ENCODE measurements around the gene QRFP. TPM values are rescaled to one million over a fixed set of nuclear protein-coding genes. Genes with fewer than 3 reads are reported as not detected.

Gene QRFP
- total RNA-seq, 1 experiment from 2014 or later: not detected

DNA sequence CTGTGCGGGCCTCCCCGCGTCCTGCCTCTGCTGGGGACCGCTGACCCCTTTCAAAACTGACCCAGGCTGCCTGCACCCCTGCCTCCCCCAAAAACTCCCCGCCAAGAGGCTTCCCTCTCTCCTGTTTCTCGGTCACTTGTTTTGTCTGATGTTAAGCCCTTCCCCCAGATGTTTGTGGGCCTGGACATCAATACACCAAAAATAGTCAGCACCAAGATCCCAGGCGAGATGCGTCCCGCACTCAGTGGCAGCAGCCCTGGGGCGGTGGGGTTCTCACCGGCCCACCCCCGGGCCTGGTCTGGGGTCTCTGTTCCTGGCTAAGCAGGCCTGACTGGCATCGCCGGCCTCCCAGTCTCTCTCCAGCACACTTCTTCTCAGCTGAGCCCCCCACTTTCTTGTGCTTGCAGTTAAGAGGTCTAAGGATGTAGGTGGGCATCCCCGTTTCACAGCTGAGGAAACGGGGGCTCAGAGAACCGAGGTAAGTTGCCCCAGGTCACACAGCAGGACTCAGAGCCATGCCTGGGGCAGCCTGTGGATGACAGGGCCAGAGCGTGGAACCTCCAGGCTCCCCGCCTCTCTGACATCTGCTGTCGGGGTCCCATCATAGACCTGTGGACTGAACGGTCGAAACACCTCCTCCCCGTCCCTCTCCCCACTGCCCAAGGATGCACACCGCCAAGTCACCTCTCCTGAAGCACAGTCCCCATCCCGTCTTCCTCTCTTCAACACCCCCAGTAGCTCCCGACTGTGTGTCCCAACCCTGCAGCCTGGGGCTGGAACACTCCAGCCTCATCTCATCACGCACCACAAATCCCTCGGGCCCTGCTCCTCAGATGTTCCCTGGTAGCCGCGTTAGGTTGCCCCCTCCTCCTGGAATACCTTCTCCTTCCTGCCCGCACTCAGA, 25.6 kb upstream of the QRFP start:
- H4K20me1 ChIP-seq (ENCODE audit: low read length): no peaks in the 10 kb centered on the region
- TF ChIP-seq, protein P1, sequence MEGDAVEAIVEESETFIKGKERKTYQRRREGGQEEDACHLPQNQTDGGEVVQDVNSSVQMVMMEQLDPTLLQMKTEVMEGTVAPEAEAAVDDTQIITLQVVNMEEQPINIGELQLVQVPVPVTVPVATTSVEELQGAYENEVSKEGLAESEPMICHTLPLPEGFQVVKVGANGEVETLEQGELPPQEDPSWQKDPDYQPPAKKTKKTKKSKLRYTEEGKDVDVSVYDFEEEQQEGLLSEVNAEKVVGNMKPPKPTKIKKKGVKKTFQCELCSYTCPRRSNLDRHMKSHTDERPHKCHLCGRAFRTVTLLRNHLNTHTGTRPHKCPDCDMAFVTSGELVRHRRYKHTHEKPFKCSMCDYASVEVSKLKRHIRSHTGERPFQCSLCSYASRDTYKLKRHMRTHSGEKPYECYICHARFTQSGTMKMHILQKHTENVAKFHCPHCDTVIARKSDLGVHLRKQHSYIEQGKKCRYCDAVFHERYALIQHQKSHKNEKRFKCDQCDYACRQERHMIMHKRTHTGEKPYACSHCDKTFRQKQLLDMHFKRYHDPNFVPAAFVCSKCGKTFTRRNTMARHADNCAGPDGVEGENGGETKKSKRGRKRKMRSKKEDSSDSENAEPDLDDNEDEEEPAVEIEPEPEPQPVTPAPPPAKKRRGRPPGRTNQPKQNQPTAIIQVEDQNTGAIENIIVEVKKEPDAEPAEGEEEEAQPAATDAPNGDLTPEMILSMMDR (conservative IDR thresholded peaks at IDR 0.05; ENCODE audit: low read depth, low read length): no peak
- TF ChIP-seq EZH2 (IDR thresholded peaks at IDR 0.05; ENCODE audit: low read length, unreplicated experiment) (no peak), EZH2phosphoT487 (IDR thresholded peaks at IDR 0.05; ENCODE audit: borderline replicate concordance, low read length) (no peak)
- H3K79me2 ChIP-seq (ENCODE audit: low read length): no peaks in the 10 kb centered on the region
- no peaks in the 10 kb centered on the region for H3K9me2 ChIP-seq (replicated peaks; ENCODE audit: low read length)
- no peak overlapping the region for H3K9ac ChIP-seq (ENCODE audit: low read length)
- no peaks in the 10 kb centered on the region for H3K9me3 ChIP-seq (ENCODE audit: low read length)
- no peak overlapping the region for H2AFZ ChIP-seq (ENCODE audit: low read length)
- CTCF ChIA-PET: no interaction called here
- H3K4me1 ChIP-seq (ENCODE audit: insufficient read depth, low read length): peaks cover 11% of the 10 kb centered on the region
- DNase-seq (no peak), ATAC-seq (no peak)
- no peaks in the 10 kb centered on the region for H3K36me3 ChIP-seq (ENCODE audit: low read depth, low read length)
- no peak overlapping the region for H3K4me3 ChIP-seq (ENCODE audit: low read length)
- no peaks in the 10 kb centered on the region for H3F3A ChIP-seq (ENCODE audit: low read length, unreplicated experiment)
- POLR2A ChIA-PET (ENCODE audit: unreplicated experiment): no interaction called here
- H3K27ac ChIP-seq (ENCODE audit: low read length): no peak overlapping the region
- no peaks in the 10 kb centered on the region for H3K27me3 ChIP-seq (ENCODE audit: low read length)
- no TSS peak for BruUV-seq (replicated peaks)
- intact Hi-C loops (cut with micrococcal nuclease): no loop called here
- H3K4me2 ChIP-seq (ENCODE audit: low read length): no peak overlapping the region

DNA sequence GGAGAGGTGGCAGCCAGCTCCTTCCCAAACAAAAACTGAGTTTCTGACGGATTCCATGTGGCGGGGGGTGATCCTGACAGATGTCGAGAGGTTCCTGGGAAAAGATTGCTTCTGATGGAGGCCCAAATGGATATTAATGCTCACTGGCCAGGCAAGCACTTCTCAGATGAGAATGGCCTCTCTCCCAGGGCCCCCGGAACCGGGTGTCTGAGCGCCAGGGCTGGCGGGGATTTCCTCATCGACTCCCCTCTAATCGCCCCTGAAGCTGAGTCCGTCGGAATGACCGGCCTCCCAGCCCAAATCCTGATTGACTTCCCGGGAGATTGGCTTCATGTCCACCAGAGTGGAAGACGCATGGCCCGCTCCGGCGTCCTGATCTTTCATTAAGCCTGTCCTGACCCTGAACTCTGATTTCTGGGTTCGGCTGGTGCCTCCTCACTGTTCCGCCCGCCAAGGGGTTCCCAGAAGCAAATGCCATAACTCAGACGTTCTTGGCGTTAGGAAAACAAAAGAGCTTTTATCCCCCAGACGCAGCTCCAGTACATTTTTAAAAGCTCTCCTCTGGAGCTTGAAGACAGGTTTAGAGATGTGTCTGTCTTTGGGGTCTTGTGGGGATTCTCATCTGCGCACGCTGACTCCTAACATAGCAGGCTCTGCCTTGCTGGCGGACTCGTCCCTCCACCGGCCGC, 24.8 kb upstream of the QRFP start:
- Histone ChIP-seq H3K27ac (ENCODE audit: low read length) (no peak overlapping the region), H3K4me3 (ENCODE audit: low read length) (no peak overlapping the region), H3K27me3 (ENCODE audit: low read length) (no peaks in the 10 kb centered on the region), H2AFZ (ENCODE audit: low read length) (no peak overlapping the region), H3K4me1 (ENCODE audit: insufficient read depth, low read length) (peaks cover 6% of the 10 kb centered on the region; the same call in 1 of the 2 replicates), H3K79me2 (ENCODE audit: low read length) (no peaks in the 10 kb centered on the region), H4K20me1 (ENCODE audit: low read length) (no peaks in the 10 kb centered on the region), H3K9me3 (ENCODE audit: low read length) (no peaks in the 10 kb centered on the region), H3K4me2 (ENCODE audit: low read length) (no peak overlapping the region), H3K9me2 (replicated peaks; ENCODE audit: low read length) (no peaks in the 10 kb centered on the region), H3K9ac (ENCODE audit: low read length) (no peak overlapping the region), H3F3A (ENCODE audit: low read length, unreplicated experiment) (no peaks in the 10 kb centered on the region), H3K36me3 (ENCODE audit: low read depth, low read length) (no peaks in the 10 kb centered on the region)
- ATAC-seq (no peak), DNase-seq (no peak)
- BruUV-seq (replicated peaks): no TSS peak
- intact Hi-C loops (cut with micrococcal nuclease): no loop called here
- POLR2A ChIA-PET (ENCODE audit: unreplicated experiment): no interaction called here
- CTCF ChIA-PET: no interaction called here
- TF ChIP-seq EZH2phosphoT487 (IDR thresholded peaks at IDR 0.05; ENCODE audit: borderline replicate concordance, low read length): no peak
- TF ChIP-seq, protein P1 (conservative IDR thresholded peaks at IDR 0.05; ENCODE audit: low read depth, low read length): no peak
- no peak for TF ChIP-seq EZH2 (IDR thresholded peaks at IDR 0.05; ENCODE audit: low read length, unreplicated experiment)
